Heart right ventricle (tissue), 16 donors: ENCODE data around the gene ACVR1. TPM values are rescaled to one million over a fixed set of nuclear protein-coding genes. Genes with fewer than 3 reads are reported as not detected.
A peak's percentile ranks its signal among the peaks of the same experiment; 100 is the strongest.

Source experiments
- ATAC-seq, 8 donors: fragments of 200-7000 bp; cut with Tn5 transposase; one replicate each; pipeline ENCODE4 v1.9.1; 2020; ENCODE audit warnings: mild to moderate bottlenecking in 8 of 8, moderate library complexity in 8 of 8, moderate number of reproducible peaks in 1 of 8
- DNase-seq, 2 donors: peaks; one replicate each; pipeline ENCODE4 v3.0.0-alpha.2; 2020
- H3K27ac ChIP-seq, 10 donors: fragments of 200-600 bp; sonication (generic) in 2 of 10; one replicate each; pipeline versions ENCODE4 v1.5.0 to v1.8.0; 2020 to 2022; ENCODE audit warnings: mild to moderate bottlenecking in 3 of 10
- H3K27me3 ChIP-seq, 7 donors: fragments of 200-600 bp; one replicate each; pipeline ENCODE4 v1.8.0; 2021 to 2022; ENCODE audit warnings: mild to moderate bottlenecking in 2 of 7
- H3K36me3 ChIP-seq, 9 donors: fragments of 200-600 bp; sonication (generic) in 1 of 9; one replicate each; pipeline versions ENCODE4 v1.5.0 to v1.8.0; 2020 to 2022; ENCODE audit warnings: mild to moderate bottlenecking in 2 of 9
- H3K4me1 ChIP-seq, 9 donors: fragments of 200-600 bp; sonication (generic) in 1 of 9; one replicate each; pipeline versions ENCODE4 v1.5.0 to v1.8.0; 2020 to 2022; ENCODE audit warnings: mild to moderate bottlenecking in 4 of 9
- H3K4me3 ChIP-seq, 10 donors: fragments of 200-600 bp; sonication (generic) in 2 of 10; one replicate each; pipeline versions ENCODE4 v1.5.0 to v1.8.0; 2020 to 2022; ENCODE audit warnings: mild to moderate bottlenecking in 7 of 10, moderate library complexity in 2 of 10
- H3K9me3 ChIP-seq, 11 donors: fragments of 200-600 bp in 10 of 11; sonication (generic) in 2 of 11; one replicate each; pipeline versions ENCODE4 v1.5.0 to v1.8.0; 2013 to 2022; ENCODE audit warnings: mild to moderate bottlenecking in 2 of 11, control low read depth in 1 of 11, moderate library complexity in 1 of 11
- CTCF ChIP-seq, 9 donors: fragments of 200-600 bp; sonication (generic) in 2 of 9; IDR thresholded peaks; one replicate each; pipeline versions ENCODE4 v1.5.0 to v1.8.0; 2021 to 2022; ENCODE audit warnings: antibody characterized with exemption in 9 of 9, mild to moderate bottlenecking in 5 of 9, moderate library complexity in 1 of 9
- WGBS, 2 donors: extraction: QIAGEN DNeasy Blood & Tissue Kit; methylation state at CpG; one replicate each; pipeline ENCODE4 v1.1.7; 2013; ENCODE audit warnings: inconsistent platforms in 1 of 2; 5-methylcytosine and 5-hydroxymethylcytosine counted together
- intact Hi-C, 10 donors: fragments of 100-400 bp; cut with DNase I; formaldehyde crosslinking; loops; one replicate each; pipeline versions ENCODE4 v1.11.1 to v1.14.2; 2022
- polyA plus RNA-seq, 2 donors: library from polyadenylated mRNA; stranded (reverse); fragments of 200-250 nt; gene quantifications; one replicate each; pipeline ENCODE4 v1.2.3, GENCODE V29; 2013
- total RNA-seq, 10 donors: library from RNA; stranded (reverse); fragmentation: NEBNext Ultra II Directional in 3 of 10; extraction: Animal tissue kit (Norgen Biotek cat#: 25700) in 3 of 10; gene quantifications; one replicate each; pipeline versions ENCODE4 v1.2.1 to v1.2.4, GENCODE V29; 2021 to 2023
- donor health status: Arrhythmogenic right ventricular cardiomyopathy.
- donor health status: ischemic (EF 13 %, LVEDD 7.1; RV severe dilation, severe dysfunction).
- donor health status: healthy with polysubstance abuse.
- donor health status: DM: no; HTN: yes; CAD: no.
- donor health status: DM: no; HTN: no; CAD: no.
- donor health status: ischemic (EF 25% LVEDD 6.9; RV normal size, moderate dysfunction).
- donor health status: ischemic (EF 25% LVEDD 5.7; RV mildly dilated, moderate dysfunction).
- donor health status: healthy.
- donor health status: DM: yes; HTN: yes; CAD: no.
- donor health status: Ischemic cardiomyopathy.
- donor health status: ischemic (EF 35%, LVEDD 5.7; RV mildly dilated, moderate dysfunction).
- donor health status: nonischemic (EF 11% LVEDD 7.7; RV severe dilation, severe dysfunction).
- donor health status: DM: yes; HTN: yes; CAD: no.
- donor health status: PGD.
- donor health status: ischemic (EF 29% LVEDD 5.4; RV normal size, mild dysfunction).
- donor health status: nonischemic (EF 23%, LVEDD 6.1; RV moderate dilation, normal function).

Gene ACVR1
- total and polyA plus RNA-seq, 12 donors, result 4.2 to 32.7 (median 22.2) TPM

GRCh38 chr2:157790780-157791179 lies 85.3 kb downstream of the ACVR1 start:
- ATAC-seq, result peak in 3 of 8 donors; percentile 3 to 28 (median 12)
- 86 to 89% methylated on average over 5 of the region's 5 CpGs for WGBS, 2 donors
- Histone ChIP-seq H3K27ac (peak overlapping the region in 8 of 10 donors; percentile 15 to 88 (median 67)), H3K4me3 (no peak overlapping the region), H3K9me3 (no peaks in the 10 kb centered on the region), H3K27me3 (no peaks in the 10 kb centered on the region), H3K36me3 (peaks cover 0 to 3% (median 0%) of the 10 kb centered on the region in 9 donors), H3K4me1 (peaks cover 4 to 66% (median 53%) of the 10 kb centered on the region in 9 donors)
- intact Hi-C loops, result loop anchor here in 2 of 10 donors (5.0 kb wide), 2 partner anchors 42 to 47 kb away; no protein-coding TSS in a partner anchor
- no peak for TF ChIP-seq CTCF (IDR thresholded peaks at IDR 0.05)
- no peak for DNase-seq

GRCh38 chr2:157789933-157790511 lies 86.1 kb downstream of the ACVR1 start:
- H3K27me3 ChIP-seq, result no peaks in the 10 kb centered on the region
- H3K36me3 ChIP-seq, result peaks cover 0 to 3% (median 0%) of the 10 kb centered on the region in 9 donors
- peaks cover 4 to 74% (median 61%) of the 10 kb centered on the region in 9 donors for H3K4me1 ChIP-seq
- ATAC-seq (peak; percentile 77 to 98 (median 90)), DNase-seq (peak; percentile 48 to 61)
- intact Hi-C loops, result loop anchor here in 6 of 10 donors (2.0 to 5.0 kb wide), 6 partner anchors 42 to 87 kb away; partner anchors contain the start of gene ACVR1 (in 3 of the 6)
- no peaks in the 10 kb centered on the region for H3K9me3 ChIP-seq
- TF ChIP-seq CTCF (IDR thresholded peaks at IDR 0.05), result no peak
- H3K27ac ChIP-seq, result peak overlapping the region; percentile 11 to 88 (median 67)
- 43 to 50% methylated on average over 4 of the region's 4 CpGs for WGBS, 2 donors
- no peak overlapping the region for H3K4me3 ChIP-seq

GRCh38 chr2:157789256-157789655 lies 86.9 kb downstream of the ACVR1 start:
- H3K4me1 ChIP-seq, result peaks cover 7 to 82% (median 69%) of the 10 kb centered on the region in 9 donors

GRCh38 chr2:157788201-157788600 lies 87.9 kb downstream of the ACVR1 start:
- H3K4me3 ChIP-seq, result no peak overlapping the region
- H3K4me1 ChIP-seq, result peaks cover 7 to 87% (median 73%) of the 10 kb centered on the region in 9 donors
- H3K27me3 ChIP-seq, result no peaks in the 10 kb centered on the region
- WGBS, 2 donors, result 90 to 91% methylated on average over 5 of the region's 5 CpGs
- intact Hi-C loops, result loop anchor here in 5 of 10 donors (2.0 to 5.0 kb wide), 5 partner anchors 49 to 89 kb away; partner anchors contain the start of gene ACVR1 (in 3 of the 5)
- ATAC-seq (no peak), DNase-seq (no peak)
- H3K36me3 ChIP-seq, result peaks cover 0 to 3% (median 0%) of the 10 kb centered on the region in 9 donors
- TF ChIP-seq CTCF (IDR thresholded peaks at IDR 0.05), result no peak
- H3K27ac ChIP-seq, result peak overlapping the region in 1 of 10 donors; percentile 75
- no peaks in the 10 kb centered on the region for H3K9me3 ChIP-seq

More at GRCh38 chr2:157789256-157789655, 86.9 kb downstream of the ACVR1 start:
- no peaks in the 10 kb centered on the region for H3K9me3 ChIP-seq
- DNase-seq (peak in 1 of 2 donors; percentile 32), ATAC-seq (peak; percentile 8 to 56 (median 32))
- intact Hi-C loops, result loop anchor here in 5 of 10 donors (2.0 to 5.0 kb wide), 5 partner anchors 48 to 88 kb away; partner anchors contain the start of gene ACVR1 (in 3 of the 5)
- H3K27me3 ChIP-seq, result no peaks in the 10 kb centered on the region
- peaks cover 0 to 3% (median 0%) of the 10 kb centered on the region in 9 donors for H3K36me3 ChIP-seq
- no peak overlapping the region for H3K4me3 ChIP-seq
- 4 to 15% methylated on average over 3 of the region's 3 CpGs for WGBS, 2 donors
- no peak for TF ChIP-seq CTCF (IDR thresholded peaks at IDR 0.05)
- H3K27ac ChIP-seq, result peak overlapping the region; percentile 11 to 88 (median 67)
